Lower lobe of right lung (tissue), 2 donors: ENCODE results near the gene H2AZ1. TPM values are rescaled to one million over a fixed set of nuclear protein-coding genes. Genes with fewer than 3 reads are reported as not detected.

ENCODE experiments used
- ATAC-seq, 2 donors: fragments of 200-7000 bp; cut with Tn5 transposase; one replicate each; pipeline ENCODE4 v1.9.1; 2020 to 2022; ENCODE audit warnings: mild to moderate bottlenecking in 2 of 2, moderate library complexity in 2 of 2
- DNase-seq: peaks from one replicate; pipeline ENCODE4 v3.0.0-alpha.2; 2020
- H3K27ac ChIP-seq: fragments of 200-600 bp; one replicate; pipeline ENCODE4 v1.8.0; 2022
- H3K27me3 ChIP-seq: fragments of 200-600 bp; one replicate; pipeline ENCODE4 v1.8.0; 2022; ENCODE audit warnings: low read depth
- H3K36me3 ChIP-seq: fragments of 200-600 bp; one replicate; pipeline ENCODE4 v1.8.0; 2022; ENCODE audit warnings: mild to moderate bottlenecking
- H3K4me1 ChIP-seq: fragments of 200-600 bp; one replicate; pipeline ENCODE4 v1.8.0; 2022
- H3K4me3 ChIP-seq: fragments of 200-600 bp; one replicate; pipeline ENCODE4 v1.8.0; 2022; ENCODE audit warnings: mild to moderate bottlenecking
- H3K9me3 ChIP-seq: fragments of 200-600 bp; one replicate; pipeline ENCODE4 v1.8.0; 2022
- intact Hi-C: fragments of 100-400 bp; cut with DNase I; formaldehyde crosslinking; loops from one replicate; pipeline ENCODE4 v1.11.0; 2022
- total RNA-seq: library from RNA; stranded (reverse); fragmentation: NEBNext Ultra II Directional; extraction: Animal tissue kit (Norgen Biotek cat#: 25700); gene quantifications from one replicate; pipeline ENCODE4 v1.2.1, GENCODE V29; 2021
- TF ChIP-seq, protein P1 (sequence below): fragments of 200-600 bp; IDR thresholded peaks from one replicate; pipeline ENCODE4 v1.8.0; 2022; ENCODE audit warnings: antibody characterized with exemption, mild to moderate bottlenecking
- donor health status: DM: no; HTN: yes; CAD: no; lungs with severe emphysema.

The H2AZ1 gene
- total RNA-seq, 1 donor from 2014 or later: 143 TPM

- DNase-seq: no peak
- TF ChIP-seq, protein P1, sequence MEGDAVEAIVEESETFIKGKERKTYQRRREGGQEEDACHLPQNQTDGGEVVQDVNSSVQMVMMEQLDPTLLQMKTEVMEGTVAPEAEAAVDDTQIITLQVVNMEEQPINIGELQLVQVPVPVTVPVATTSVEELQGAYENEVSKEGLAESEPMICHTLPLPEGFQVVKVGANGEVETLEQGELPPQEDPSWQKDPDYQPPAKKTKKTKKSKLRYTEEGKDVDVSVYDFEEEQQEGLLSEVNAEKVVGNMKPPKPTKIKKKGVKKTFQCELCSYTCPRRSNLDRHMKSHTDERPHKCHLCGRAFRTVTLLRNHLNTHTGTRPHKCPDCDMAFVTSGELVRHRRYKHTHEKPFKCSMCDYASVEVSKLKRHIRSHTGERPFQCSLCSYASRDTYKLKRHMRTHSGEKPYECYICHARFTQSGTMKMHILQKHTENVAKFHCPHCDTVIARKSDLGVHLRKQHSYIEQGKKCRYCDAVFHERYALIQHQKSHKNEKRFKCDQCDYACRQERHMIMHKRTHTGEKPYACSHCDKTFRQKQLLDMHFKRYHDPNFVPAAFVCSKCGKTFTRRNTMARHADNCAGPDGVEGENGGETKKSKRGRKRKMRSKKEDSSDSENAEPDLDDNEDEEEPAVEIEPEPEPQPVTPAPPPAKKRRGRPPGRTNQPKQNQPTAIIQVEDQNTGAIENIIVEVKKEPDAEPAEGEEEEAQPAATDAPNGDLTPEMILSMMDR: no peak
- no peak for ATAC-seq
- Histone ChIP-seq H3K4me3 (no peak overlapping the region), H3K27me3 (no peaks in the 10 kb centered on the region), H3K4me1 (no peaks in the 10 kb centered on the region), H3K9me3 (no peaks in the 10 kb centered on the region), H3K36me3 (no peaks in the 10 kb centered on the region), H3K27ac (no peak overlapping the region)
- intact Hi-C loops: no loop called here
Measured at GRCh38 chr4:99983289-99983943, 33.3 kb upstream of the H2AZ1 start.

GRCh38 chr4:99979872-99980271 is 29.8 kb upstream of the H2AZ1 start:
- Histone ChIP-seq H3K36me3 (no peaks in the 10 kb centered on the region), H3K9me3 (no peaks in the 10 kb centered on the region), H3K27me3 (no peaks in the 10 kb centered on the region), H3K4me3 (no peak overlapping the region), H3K27ac (no peak overlapping the region), H3K4me1 (no peaks in the 10 kb centered on the region)
- TF ChIP-seq, protein P1: no peak
- ATAC-seq (no peak), DNase-seq (no peak)
- intact Hi-C loops: no loop called here

- Histone ChIP-seq H3K4me3 (no peak overlapping the region), H3K4me1 (no peaks in the 10 kb centered on the region), H3K27ac (no peak overlapping the region), H3K9me3 (no peaks in the 10 kb centered on the region), H3K36me3 (no peaks in the 10 kb centered on the region), H3K27me3 (no peaks in the 10 kb centered on the region)
- ATAC-seq (peak in 1 of 2 donors; percentile 32), DNase-seq (no peak)
- intact Hi-C loops: no loop called here
- TF ChIP-seq, protein P1: no peak
Measured at GRCh38 chr4:99971453-99972111, 21.5 kb upstream of the H2AZ1 start.

- Histone ChIP-seq H3K4me3 (no peak overlapping the region), H3K36me3 (no peaks in the 10 kb centered on the region), H3K27ac (no peak overlapping the region), H3K4me1 (no peaks in the 10 kb centered on the region), H3K9me3 (no peaks in the 10 kb centered on the region), H3K27me3 (no peaks in the 10 kb centered on the region)
- no peak for ATAC-seq
- intact Hi-C loops: no loop called here
- TF ChIP-seq, protein P1: no peak
- DNase-seq: no peak
Measured at GRCh38 chr4:99968330-99968729, 18.3 kb upstream of the H2AZ1 start.

- no peak overlapping the region for H3K27ac ChIP-seq
- no peaks in the 10 kb centered on the region for H3K27me3 ChIP-seq
- TF ChIP-seq, protein P1: no peak
- H3K4me3 ChIP-seq: no peak overlapping the region
- H3K4me1 ChIP-seq: no peaks in the 10 kb centered on the region
- ATAC-seq (no peak), DNase-seq (no peak)
- H3K36me3 ChIP-seq: no peaks in the 10 kb centered on the region
- H3K9me3 ChIP-seq: no peaks in the 10 kb centered on the region
- intact Hi-C loops: no loop called here
Measured at GRCh38 chr4:99966692-99967091, 16.6 kb upstream of the H2AZ1 start.
